SK-N-SH (cell line): ENCODE results near the gene BCAP31.
"Not testable (repeated sequence)": the region's sequence is repeated elsewhere in the genome, so short reads cannot be mapped to it uniquely, and the experiment has no call there.

Experiments used
- CTCF ChIP-seq: fragments of 200-600 bp; sonication (generic); IDR thresholded peaks from 2 replicates; pipeline ENCODE4 v1.6.1; 2017; ENCODE audit warnings: antibody characterized with exemption, mild to moderate bottlenecking, moderate library complexity
- EP300 ChIP-seq, 2 experiments: IDR thresholded peaks; 2 replicates each; pipeline versions ENCODE4 v1.4.0 to v1.6.1; 2012; ENCODE audit warnings: borderline replicate concordance in 1 of 2, low read depth in 1 of 2, low read length in 1 of 2
- EZH2phosphoT487 ChIP-seq: fragments of 200-600 bp; sonication (generic); IDR thresholded peaks from 2 replicates; pipeline ENCODE4 v1.6.1; 2017; ENCODE audit warnings: low read depth, mixed run types, mild to moderate bottlenecking, antibody characterized with exemption, moderate library complexity, borderline replicate concordance
- FOSL2 ChIP-seq: IDR thresholded peaks from 2 replicates; pipeline ENCODE4 v1.4.0; 2012; ENCODE audit warnings: low read depth, mild to moderate bottlenecking, moderate library complexity, borderline replicate concordance
- RAD21 ChIP-seq: IDR thresholded peaks from 2 replicates; pipeline ENCODE4 v1.6.1; 2012; ENCODE audit warnings: mild to moderate bottlenecking, low read length
- SMC3 ChIP-seq: IDR thresholded peaks from 2 replicates; pipeline ENCODE4 v1.6.1; 2012; ENCODE audit warnings: low read depth, low read length, improper control_type of control experiment
- TAF1 ChIP-seq: IDR thresholded peaks from 2 replicates; pipeline ENCODE4 v1.6.1; 2012; ENCODE audit warnings: low read depth, mild to moderate bottlenecking, low read length, moderate library complexity, borderline replicate concordance

GRCh38 chrX:153705403-153706060 is 18.7 kb downstream of the BCAP31 start:
- TF ChIP-seq TAF1; SMC3; EP300 (IDR thresholded peaks at IDR 0.05; ENCODE audit: borderline replicate concordance in 1 of 2, low read depth in 1 of 2, low read length in 1 of 2); RAD21; EZH2phosphoT487; FOSL2: not testable (repeated sequence)
- peak; percentile 29; the same call in 1 of the 2 replicates for TF ChIP-seq CTCF
